Measurements from ENCODE around the gene LMBR1L.

GRCh38 chr12:49092086-49092815 lies 18.4 kb downstream of the LMBR1L start:
- TF ChIP-seq GATA2 (IDR thresholded peaks at IDR 0.05; ENCODE audit: low read depth, low read length): peak; percentile 52
- no peak for TF ChIP-seq GATA3 (IDR thresholded peaks at IDR 0.05; ENCODE audit: low read depth, low read length)
